Memory B cell (primary cell): ENCODE results near the gene NAB1.

ENCODE experiments used
- ATAC-seq: fragments of 150-1000 bp; cut with Tn5 transposase; 2 replicates; pipeline ENCODE4 v1.10.0; 2021; ENCODE audit warnings: low read depth, mild to moderate bottlenecking, moderate library complexity
- DNase-seq, 2 donors: peaks; one replicate each; pipeline ENCODE4 v3.0.0; 2022; ENCODE audit warnings: low spot score in 2 of 2
- H3K27ac Mint-ChIP-seq: one replicate; pipeline ENCODE4 v1.8.0; 2022; ENCODE audit warnings: mild to moderate bottlenecking, moderate library complexity, mixed read lengths
- H3K27me3 Mint-ChIP-seq: one replicate; pipeline ENCODE4 v1.8.0; 2022; ENCODE audit warnings: mixed read lengths
- H3K36me3 Mint-ChIP-seq: one replicate; pipeline ENCODE4 v1.8.0; 2022; ENCODE audit warnings: mild to moderate bottlenecking, mixed read lengths
- H3K4me1 Mint-ChIP-seq: one replicate; pipeline ENCODE4 v1.8.0; 2022; ENCODE audit warnings: mixed read lengths
- H3K4me3 Mint-ChIP-seq: one replicate; pipeline ENCODE4 v1.8.0; 2022; ENCODE audit warnings: mild to moderate bottlenecking, moderate library complexity, mixed read lengths
- H3K9me3 Mint-ChIP-seq: one replicate; pipeline ENCODE4 v1.8.0; 2022; ENCODE audit warnings: mixed read lengths

Gene NAB1

DNA sequence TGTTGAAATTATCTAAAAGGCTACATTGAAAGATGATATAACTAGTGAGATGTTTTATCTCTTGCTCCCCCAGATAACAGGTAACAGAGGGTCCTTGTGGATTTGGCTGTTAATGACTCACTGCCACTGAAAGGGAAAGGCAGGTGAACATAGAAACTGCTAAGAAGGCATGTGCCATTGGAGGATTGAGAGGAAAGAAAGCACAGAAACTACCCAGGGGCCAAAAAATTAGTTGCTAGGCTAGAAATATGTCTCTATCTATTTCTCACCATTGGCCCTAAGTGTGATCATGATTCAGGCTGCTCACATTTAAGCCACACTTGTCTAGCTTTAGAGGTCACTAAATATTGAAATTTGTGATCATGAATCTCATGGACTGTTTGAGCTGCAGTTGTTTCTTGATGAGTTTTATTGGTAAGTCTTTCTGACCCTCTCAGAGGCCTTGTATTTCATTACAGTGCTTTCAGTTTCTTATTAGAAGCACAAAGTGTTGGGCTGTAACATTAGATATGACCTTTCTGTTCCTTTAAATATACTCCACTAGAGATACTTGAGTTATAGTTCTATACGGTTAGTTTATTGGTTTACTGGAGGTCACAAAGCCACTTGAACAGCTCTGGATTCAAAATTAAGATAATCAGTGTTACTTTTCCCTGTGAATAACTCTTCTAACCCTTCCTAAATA, 26.2 kb downstream of the NAB1 start:
- H3K27me3 Mint-ChIP-seq, result no peaks in the 10 kb centered on the region
- DNase-seq (no peak), ATAC-seq (no peak)
- peaks cover 12% of the 10 kb centered on the region for H3K36me3 Mint-ChIP-seq
- H3K9me3 Mint-ChIP-seq, result no peaks in the 10 kb centered on the region
- H3K27ac Mint-ChIP-seq, result peak overlapping the region; percentile 3
- H3K4me3 Mint-ChIP-seq, result no peak overlapping the region
- H3K4me1 Mint-ChIP-seq, result peaks cover 26% of the 10 kb centered on the region

DNA sequence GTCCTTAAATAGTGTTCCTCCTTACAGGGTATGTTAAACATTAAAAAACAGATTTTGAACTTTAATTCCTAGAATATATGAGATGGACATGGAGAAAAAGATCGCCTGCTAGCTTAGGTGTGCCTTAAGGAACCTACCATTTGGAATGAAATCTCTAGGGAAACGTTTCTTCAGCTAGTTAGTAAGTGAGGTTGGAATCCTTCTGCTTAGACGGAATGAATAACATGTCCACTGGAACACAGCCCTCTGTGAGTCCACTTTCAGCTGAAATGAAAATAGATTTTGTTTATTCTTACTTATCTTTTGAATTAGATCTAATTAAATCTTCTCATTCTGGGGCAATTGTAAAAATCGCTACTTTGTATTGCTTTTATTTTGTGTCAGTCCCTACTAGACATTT, 28.4 kb downstream of the NAB1 start:
- DNase-seq (no peak), ATAC-seq (no peak)
- Mint-ChIP-seq H3K4me3 (no peak overlapping the region), H3K9me3 (no peaks in the 10 kb centered on the region), H3K36me3 (peaks cover 4% of the 10 kb centered on the region), H3K4me1 (peaks cover 26% of the 10 kb centered on the region), H3K27ac (peak overlapping the region; percentile 39), H3K27me3 (no peaks in the 10 kb centered on the region)

DNA sequence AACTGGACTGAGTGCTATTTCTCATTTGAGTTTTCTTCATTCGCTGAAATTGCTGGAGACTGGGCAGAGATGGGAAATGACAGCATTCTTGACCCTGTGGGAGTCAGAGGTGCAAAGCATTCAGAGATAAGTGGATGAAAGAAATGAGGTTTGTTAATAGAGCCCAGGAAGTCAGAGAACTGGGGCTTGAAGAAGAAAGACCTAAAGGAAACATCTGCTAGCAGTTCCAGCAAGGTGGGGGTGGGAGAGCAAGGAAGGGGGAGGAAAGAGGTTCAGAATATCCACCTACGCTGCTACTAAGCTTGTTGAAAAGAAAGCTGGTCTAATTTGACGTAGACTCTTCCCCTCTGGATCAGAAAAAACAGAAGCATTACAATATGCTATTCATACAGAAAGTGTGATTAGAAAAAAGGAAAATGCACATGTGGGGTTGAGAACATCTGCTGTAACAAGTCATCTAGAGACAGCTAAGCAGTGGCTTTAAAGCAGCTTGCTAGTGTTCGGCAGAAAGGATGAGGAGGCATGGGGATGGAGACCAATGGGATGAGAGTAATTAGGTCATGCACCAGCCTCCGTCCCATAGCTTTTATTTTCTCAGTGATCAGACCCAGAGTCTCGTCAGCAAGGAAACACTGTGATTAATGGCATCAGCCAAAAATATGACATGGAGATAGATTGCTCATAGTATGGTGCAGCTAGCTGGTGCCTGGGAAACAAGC, 29.7 kb downstream of the NAB1 start:
- H3K4me3 Mint-ChIP-seq, result peak overlapping the region; percentile 49
- ATAC-seq (peak; percentile 11), DNase-seq (no peak)
- H3K9me3 Mint-ChIP-seq, result no peaks in the 10 kb centered on the region
- H3K27ac Mint-ChIP-seq, result peak overlapping the region; percentile 78
- H3K27me3 Mint-ChIP-seq, result no peaks in the 10 kb centered on the region
- peaks cover 4% of the 10 kb centered on the region for H3K36me3 Mint-ChIP-seq
- H3K4me1 Mint-ChIP-seq, result peaks cover 26% of the 10 kb centered on the region

DNA sequence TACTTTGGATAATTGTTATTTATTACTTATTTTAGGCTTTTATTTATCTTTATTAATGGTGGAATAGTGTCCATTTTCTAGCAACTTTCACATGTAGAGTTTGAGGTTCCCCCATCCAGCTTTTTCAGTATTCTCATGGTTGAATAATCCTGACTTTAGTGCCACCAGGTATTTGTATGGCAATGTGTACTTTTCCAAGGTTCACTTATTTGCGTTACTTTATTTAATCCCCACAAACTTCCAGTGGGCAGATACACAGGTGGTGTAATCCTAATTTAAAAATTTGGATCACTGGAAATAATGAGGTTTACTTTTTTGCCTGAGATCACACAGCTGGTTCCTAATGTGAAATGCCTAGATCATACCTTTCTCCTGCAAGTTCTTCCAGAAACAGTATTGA, 30.5 kb downstream of the NAB1 start:
- Mint-ChIP-seq H3K36me3 (no peaks in the 10 kb centered on the region), H3K27me3 (no peaks in the 10 kb centered on the region), H3K27ac (peak overlapping the region; percentile 86), H3K9me3 (no peaks in the 10 kb centered on the region), H3K4me3 (peak overlapping the region; percentile 76), H3K4me1 (peaks cover 24% of the 10 kb centered on the region)
- DNase-seq, result no peak
- no peak for ATAC-seq

DNA sequence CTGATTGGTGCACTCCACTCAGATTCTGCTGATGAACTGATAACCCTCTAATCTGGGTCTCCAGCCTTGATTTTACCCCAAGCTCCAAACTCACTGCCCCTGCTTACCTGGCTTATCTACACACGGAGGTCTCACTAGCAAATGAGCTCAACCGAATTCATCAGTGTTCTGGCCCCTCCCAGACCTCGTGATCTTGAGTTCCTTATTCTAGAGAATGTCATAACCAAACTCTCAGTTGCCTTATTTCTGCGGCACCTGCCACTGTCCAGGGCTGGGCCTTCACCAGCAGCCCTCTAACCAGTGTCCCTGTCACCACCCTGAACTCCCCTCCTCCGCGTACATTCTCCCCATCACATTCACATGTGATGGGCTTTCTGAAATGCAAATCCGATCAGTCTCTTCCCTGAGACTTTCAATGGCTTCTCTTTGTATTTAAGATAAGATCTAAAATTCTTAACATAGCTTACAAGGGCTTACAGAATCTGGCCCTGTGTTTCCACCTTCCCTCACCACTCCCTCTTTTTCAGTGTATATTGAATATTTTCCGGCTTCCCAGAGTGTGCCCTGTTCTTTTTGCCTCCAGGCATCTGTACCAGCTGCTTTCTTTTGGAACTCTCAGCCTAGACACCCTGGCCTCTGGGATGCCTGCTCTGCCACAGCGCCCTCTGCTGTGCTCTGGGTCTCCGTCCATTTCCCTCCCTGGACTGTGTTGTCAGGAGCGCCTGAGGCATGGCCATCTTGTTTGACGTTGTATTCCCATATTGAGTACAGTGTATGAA, 31.1 kb downstream of the NAB1 start:
- Mint-ChIP-seq H3K4me1 (peaks cover 24% of the 10 kb centered on the region), H3K27ac (peak overlapping the region; percentile 86), H3K27me3 (no peaks in the 10 kb centered on the region), H3K4me3 (peak overlapping the region; percentile 76), H3K9me3 (no peaks in the 10 kb centered on the region), H3K36me3 (no peaks in the 10 kb centered on the region)
- DNase-seq (peak; percentile 54 to 62), ATAC-seq (peak; percentile 87)

DNA sequence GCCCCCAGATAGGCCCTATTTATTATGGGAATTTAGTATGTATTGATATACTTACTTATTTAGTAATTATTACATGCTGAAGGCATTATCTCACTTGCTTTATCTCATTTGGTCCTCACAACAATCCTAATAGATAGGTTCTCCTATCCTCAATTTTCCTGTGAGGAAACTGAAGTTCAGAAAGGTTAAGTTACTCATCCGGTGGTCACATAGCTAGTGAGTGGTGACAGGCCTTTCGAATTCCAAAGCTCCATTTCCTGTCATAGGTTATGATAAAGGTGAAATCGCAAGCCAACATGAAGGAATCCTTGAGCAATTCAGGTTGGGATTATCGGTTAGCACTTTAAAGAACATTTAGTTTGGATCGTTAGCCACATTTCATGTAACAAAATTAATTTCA, 33.3 kb downstream of the NAB1 start:
- DNase-seq (no peak), ATAC-seq (no peak)
- Mint-ChIP-seq H3K27ac (no peak overlapping the region), H3K36me3 (peaks cover 2% of the 10 kb centered on the region), H3K9me3 (no peaks in the 10 kb centered on the region), H3K27me3 (no peaks in the 10 kb centered on the region), H3K4me1 (peaks cover 20% of the 10 kb centered on the region), H3K4me3 (no peak overlapping the region)

DNA sequence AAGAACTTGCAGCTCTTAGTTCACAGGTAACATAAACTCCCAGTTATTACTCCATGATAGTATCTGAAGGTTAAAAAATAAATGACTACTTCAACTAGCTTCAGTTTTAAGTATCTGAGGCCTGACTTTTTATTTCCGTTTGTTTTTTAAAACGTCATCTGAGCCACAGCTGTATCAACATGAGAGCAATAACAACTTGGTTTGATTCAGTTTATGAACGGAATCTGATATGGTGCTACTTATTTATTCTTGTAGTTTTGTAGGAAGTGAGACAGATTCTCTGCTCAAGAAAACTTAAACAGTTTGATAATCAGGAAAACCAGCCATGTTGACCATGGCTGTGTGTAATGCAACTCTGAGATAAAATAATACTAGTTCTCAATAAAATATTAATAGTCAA, 34.9 kb downstream of the NAB1 start:
- ATAC-seq, result no peak

DNA sequence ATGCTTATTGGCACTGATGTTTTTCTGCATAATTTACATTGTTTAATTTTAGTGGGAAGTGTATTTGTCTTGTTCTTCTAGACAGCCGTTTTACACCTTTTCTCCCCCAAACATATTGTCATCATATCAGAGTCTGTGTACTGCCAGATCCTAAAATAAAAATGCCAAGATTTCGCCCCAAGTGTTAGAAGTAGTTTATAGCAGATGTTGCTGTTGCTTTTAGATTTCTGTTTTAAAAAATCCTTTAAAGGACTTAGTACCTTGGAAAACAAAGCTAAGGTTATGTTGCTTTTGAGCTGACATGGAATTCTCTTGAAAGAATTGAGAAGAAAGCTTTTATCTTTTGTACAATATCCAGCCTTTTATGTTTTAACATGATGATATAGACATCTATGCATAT, 36.0 kb downstream of the NAB1 start:
- no peak overlapping the region for H3K4me3 Mint-ChIP-seq
- H3K9me3 Mint-ChIP-seq, result no peaks in the 10 kb centered on the region
- ATAC-seq (no peak), DNase-seq (no peak)
- peaks cover 5% of the 10 kb centered on the region for H3K4me1 Mint-ChIP-seq
- no peak overlapping the region for H3K27ac Mint-ChIP-seq
- no peaks in the 10 kb centered on the region for H3K27me3 Mint-ChIP-seq
- H3K36me3 Mint-ChIP-seq, result peaks cover 9% of the 10 kb centered on the region

More for the DNA sequence above, 34.9 kb downstream of the NAB1 start:
- no peak for DNase-seq
- no peaks in the 10 kb centered on the region for H3K9me3 Mint-ChIP-seq
- no peak overlapping the region for H3K4me3 Mint-ChIP-seq
- no peaks in the 10 kb centered on the region for H3K27me3 Mint-ChIP-seq
- no peak overlapping the region for H3K27ac Mint-ChIP-seq
- peaks cover 8% of the 10 kb centered on the region for H3K36me3 Mint-ChIP-seq
- H3K4me1 Mint-ChIP-seq, result peaks cover 13% of the 10 kb centered on the region

DNA sequence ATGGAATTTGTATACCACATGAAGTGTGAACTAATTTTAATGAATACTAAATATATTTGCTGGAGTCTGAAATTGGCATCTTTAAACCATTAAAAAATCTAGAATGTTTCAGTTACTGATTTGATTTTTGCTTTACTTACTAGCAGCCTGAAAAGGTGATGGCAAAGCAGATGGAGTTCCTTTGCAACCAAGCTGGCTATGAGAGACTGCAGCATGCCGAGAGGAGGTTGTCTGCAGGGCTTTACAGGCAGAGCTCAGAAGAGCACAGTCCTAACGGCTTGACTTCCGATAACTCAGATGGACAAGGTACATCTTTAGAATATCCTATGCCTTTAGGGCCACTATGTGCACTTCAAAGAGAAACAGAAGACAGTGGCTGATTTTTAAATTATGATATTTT, 36.5 kb downstream of the NAB1 start:
- ATAC-seq (no peak), DNase-seq (no peak)
- no peaks in the 10 kb centered on the region for H3K9me3 Mint-ChIP-seq
- no peak overlapping the region for H3K4me3 Mint-ChIP-seq
- H3K36me3 Mint-ChIP-seq, result peaks cover 12% of the 10 kb centered on the region
- H3K27me3 Mint-ChIP-seq, result no peaks in the 10 kb centered on the region
- H3K4me1 Mint-ChIP-seq, result peaks cover 1% of the 10 kb centered on the region
- H3K27ac Mint-ChIP-seq, result no peak overlapping the region

DNA sequence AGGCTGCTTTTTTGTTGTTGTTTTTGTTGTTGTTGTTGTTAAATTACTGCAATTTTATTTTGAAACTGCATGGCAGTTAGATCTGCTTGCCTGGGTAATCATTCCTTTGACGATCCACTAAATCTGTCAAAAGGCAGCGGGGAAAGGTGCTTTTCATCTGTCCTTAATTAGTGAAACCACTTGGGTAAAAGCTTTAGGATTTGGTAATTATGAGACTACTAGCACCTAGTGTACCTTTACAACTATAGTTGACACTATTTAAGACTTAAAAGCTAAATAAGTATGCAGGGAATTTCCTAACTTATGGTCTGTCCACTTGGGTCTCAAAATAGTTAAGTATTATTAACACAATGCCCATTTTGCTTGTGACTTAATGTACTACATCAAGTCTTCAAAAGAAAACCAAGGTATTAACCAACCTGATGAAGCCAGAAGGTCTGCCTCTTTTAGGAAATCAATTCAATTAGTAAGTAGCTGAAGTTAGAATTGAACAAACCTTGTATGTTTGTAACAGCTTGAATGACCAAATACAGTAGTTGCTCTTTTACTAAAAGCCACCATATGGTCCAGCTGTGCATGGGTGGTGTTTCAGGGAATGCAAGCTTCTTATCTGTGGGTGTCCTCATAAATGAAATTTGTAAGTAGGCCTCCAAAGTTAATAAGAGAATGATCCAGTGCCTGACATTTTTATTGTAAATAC, 44.8 kb downstream of the NAB1 start:
- Mint-ChIP-seq H3K4me1 (no peaks in the 10 kb centered on the region), H3K9me3 (no peaks in the 10 kb centered on the region), H3K27me3 (no peaks in the 10 kb centered on the region), H3K36me3 (peaks cover 11% of the 10 kb centered on the region), H3K27ac (no peak overlapping the region), H3K4me3 (no peak overlapping the region)
- no peak for ATAC-seq
- DNase-seq, result no peak

DNA sequence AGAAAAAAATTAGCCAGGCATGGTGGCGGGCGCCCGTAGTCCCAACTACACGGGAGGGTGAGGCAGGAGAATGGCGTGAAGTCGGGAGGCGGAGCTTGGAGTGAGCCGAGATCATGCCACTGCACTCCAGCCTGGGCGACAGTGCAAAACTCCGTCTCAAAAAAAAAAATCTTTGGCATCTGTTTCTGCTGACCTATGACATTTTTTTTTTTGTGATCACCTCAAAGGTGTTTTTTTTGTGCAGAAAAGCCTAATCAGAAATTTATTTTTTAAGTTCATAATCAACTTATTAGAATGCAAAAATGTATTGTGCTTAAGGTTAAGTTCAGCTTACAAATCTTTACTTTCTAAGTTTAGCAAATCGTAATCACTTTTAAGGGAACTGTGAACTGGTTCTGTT, 45.6 kb downstream of the NAB1 start:
- Mint-ChIP-seq H3K9me3 (no peaks in the 10 kb centered on the region), H3K4me1 (no peaks in the 10 kb centered on the region), H3K27me3 (no peaks in the 10 kb centered on the region), H3K36me3 (peaks cover 9% of the 10 kb centered on the region), H3K27ac (no peak overlapping the region), H3K4me3 (no peak overlapping the region)
- ATAC-seq (no peak), DNase-seq (no peak)

DNA sequence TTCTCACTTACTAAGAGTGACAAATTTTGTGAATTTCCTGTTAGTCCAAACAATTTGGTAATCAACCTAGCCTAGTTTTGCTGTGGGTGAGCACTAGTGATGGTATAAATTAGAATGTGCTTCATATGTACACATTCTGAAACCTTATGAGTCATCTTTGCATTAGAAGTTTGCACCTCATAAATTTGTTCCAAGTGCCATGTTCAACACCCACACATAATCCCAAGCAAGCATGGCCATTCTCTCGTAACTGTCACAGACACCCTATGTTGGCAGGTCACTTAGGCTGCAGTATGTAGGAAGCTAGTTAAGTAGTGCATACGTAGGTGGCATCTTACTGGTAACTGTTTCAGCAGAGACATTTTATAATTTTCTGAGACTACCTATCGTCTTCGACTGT, 46.9 kb downstream of the NAB1 start:
- no peaks in the 10 kb centered on the region for H3K27me3 Mint-ChIP-seq
- no peaks in the 10 kb centered on the region for H3K4me1 Mint-ChIP-seq

DNA sequence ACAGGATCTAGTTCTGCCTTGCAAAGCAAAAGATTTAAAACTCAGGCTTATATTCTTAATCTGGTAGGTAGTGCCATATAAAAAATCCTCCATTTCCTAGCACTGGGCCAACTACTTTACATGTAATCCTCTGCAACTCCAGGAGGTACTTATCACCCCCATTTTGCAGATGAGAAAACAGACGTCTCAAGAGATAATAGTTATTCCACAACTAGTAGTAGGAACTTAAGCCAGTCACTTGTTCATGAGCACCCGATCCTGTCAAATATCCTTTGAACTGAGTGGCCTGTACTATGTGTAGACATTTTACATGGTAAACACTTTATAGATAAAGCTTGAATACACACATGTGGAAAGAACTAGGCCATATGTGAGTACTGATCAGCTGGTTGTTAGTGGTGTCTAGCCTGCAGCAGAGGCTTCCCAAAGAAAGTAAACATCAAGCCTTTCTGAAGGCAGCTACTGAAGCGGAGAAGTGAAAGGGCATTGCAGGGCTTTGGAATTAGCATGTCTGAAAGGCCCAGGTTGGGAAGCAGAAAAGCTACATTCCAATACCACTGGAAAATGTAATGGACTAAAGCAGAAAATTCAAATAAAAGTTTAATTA, 48.0 kb downstream of the NAB1 start:
- DNase-seq (no peak), ATAC-seq (no peak)
- H3K36me3 Mint-ChIP-seq, result peaks cover 2% of the 10 kb centered on the region
- no peak overlapping the region for H3K4me3 Mint-ChIP-seq
- H3K27ac Mint-ChIP-seq, result no peak overlapping the region
- H3K27me3 Mint-ChIP-seq, result no peaks in the 10 kb centered on the region
- peaks cover 4% of the 10 kb centered on the region for H3K4me1 Mint-ChIP-seq
- H3K9me3 Mint-ChIP-seq, result no peaks in the 10 kb centered on the region

More for the DNA sequence above, 46.9 kb downstream of the NAB1 start:
- ATAC-seq, result no peak
- no peak overlapping the region for H3K4me3 Mint-ChIP-seq
- H3K27ac Mint-ChIP-seq, result no peak overlapping the region
- no peak for DNase-seq
- H3K36me3 Mint-ChIP-seq, result peaks cover 3% of the 10 kb centered on the region
- H3K9me3 Mint-ChIP-seq, result no peaks in the 10 kb centered on the region
